Osteoblast (primary cell): ENCODE measurements around the gene USP49. TPM values are rescaled to one million over a fixed set of nuclear protein-coding genes. Genes with fewer than 3 reads are reported as not detected.

Experiments
- DNase-seq: peaks from one replicate; pipeline ENCODE4 v3.0.0; 2011; ENCODE audit warnings: low spot score, mixed read lengths; ENCODE audit not compliant: insufficient read length; ENCODE audit errors: missing footprints
- H2AFZ ChIP-seq: 2 replicates; pipeline ENCODE4 v1.6.0; 2011; ENCODE audit warnings: mild to moderate bottlenecking, low read length
- H3K27ac ChIP-seq: 2 replicates; pipeline ENCODE4 v1.5.1; 2011; ENCODE audit warnings: mild to moderate bottlenecking, low read depth, low read length, moderate library complexity
- H3K27me3 ChIP-seq: 2 replicates; pipeline ENCODE4 v1.6.0; 2012; ENCODE audit warnings: mild to moderate bottlenecking, control low read depth, inconsistent platforms, low read length, moderate library complexity; ENCODE audit not compliant: insufficient read depth
- H3K36me3 ChIP-seq: 2 replicates; pipeline ENCODE4 v1.5.1; 2011; ENCODE audit warnings: mild to moderate bottlenecking, low read length, control low read depth, moderate library complexity; ENCODE audit not compliant: insufficient read depth
- H3K4me1 ChIP-seq: 2 replicates; pipeline ENCODE4 v1.5.1; 2011; ENCODE audit warnings: mild to moderate bottlenecking, low read length, control low read depth, moderate library complexity; ENCODE audit not compliant: insufficient read depth
- H3K4me2 ChIP-seq: 2 replicates; pipeline ENCODE4 v1.6.0; 2011; ENCODE audit warnings: mild to moderate bottlenecking, low read length; ENCODE audit not compliant: insufficient read depth
- H3K4me3 ChIP-seq: fragments of 200-600 bp; sonication (generic); 3 replicates; pipeline ENCODE4 v1.5.1; 2012; ENCODE audit warnings: mild to moderate bottlenecking, low read length, inconsistent platforms; ENCODE audit not compliant: insufficient read depth
- H3K79me2 ChIP-seq: 2 replicates; pipeline ENCODE4 v1.6.0; 2012; ENCODE audit warnings: mild to moderate bottlenecking, low read length, control low read depth, inconsistent platforms; ENCODE audit not compliant: insufficient read depth
- H3K9me3 ChIP-seq: 2 replicates; pipeline ENCODE4 v1.5.1; 2011; ENCODE audit warnings: low read depth, low read length, control low read depth
- H4K20me1 ChIP-seq: 2 replicates; pipeline ENCODE4 v1.6.0; 2012; ENCODE audit warnings: mild to moderate bottlenecking, low read length, control low read depth; ENCODE audit not compliant: insufficient read depth
- total RNA-seq: library from RNA; depleted of rRNA; stranded (reverse); fragments of >200 nt; gene quantifications from 2 replicates; pipeline ENCODE4 v1.2.3, GENCODE V29; 2012
- TF ChIP-seq, protein P1 (sequence below): IDR thresholded peaks from 2 replicates; pipeline ENCODE4 v1.5.1; 2011; ENCODE audit warnings: mild to moderate bottlenecking, low read depth, low read length, moderate library complexity; ENCODE audit errors: extremely low read depth

USP49 gene
- total RNA-seq, 1 donor: 3.6 TPM

GRCh38 chr6:41780551-41781365, 114.4 kb downstream of the USP49 start, which contains the start of gene PRICKLE4:
Gene PRICKLE4, plus strand, starts transcription at chr6:41780782. Its CDS starts 2,692 bp downstream, at chr6:41783474.
- Histone ChIP-seq H3K9me3 (no peaks in the 10 kb centered on the region), H3K4me3 (peak within 1 kb of the TSS; percentile 81), H3K27me3 (no peaks in the 10 kb centered on the region), H4K20me1 (no peaks in the 10 kb centered on the region), H3K27ac (no peak within 1 kb of the TSS), H3K4me1 (peaks cover 17% of the 10 kb centered on the region), H2AFZ (peak within 1 kb of the TSS; percentile 89), H3K79me2 (peaks cover 7% of the 10 kb centered on the region), H3K36me3 (peaks cover 15% of the 10 kb centered on the region), H3K4me2 (peak within 1 kb of the TSS; percentile 89)
- TF ChIP-seq, protein P1, sequence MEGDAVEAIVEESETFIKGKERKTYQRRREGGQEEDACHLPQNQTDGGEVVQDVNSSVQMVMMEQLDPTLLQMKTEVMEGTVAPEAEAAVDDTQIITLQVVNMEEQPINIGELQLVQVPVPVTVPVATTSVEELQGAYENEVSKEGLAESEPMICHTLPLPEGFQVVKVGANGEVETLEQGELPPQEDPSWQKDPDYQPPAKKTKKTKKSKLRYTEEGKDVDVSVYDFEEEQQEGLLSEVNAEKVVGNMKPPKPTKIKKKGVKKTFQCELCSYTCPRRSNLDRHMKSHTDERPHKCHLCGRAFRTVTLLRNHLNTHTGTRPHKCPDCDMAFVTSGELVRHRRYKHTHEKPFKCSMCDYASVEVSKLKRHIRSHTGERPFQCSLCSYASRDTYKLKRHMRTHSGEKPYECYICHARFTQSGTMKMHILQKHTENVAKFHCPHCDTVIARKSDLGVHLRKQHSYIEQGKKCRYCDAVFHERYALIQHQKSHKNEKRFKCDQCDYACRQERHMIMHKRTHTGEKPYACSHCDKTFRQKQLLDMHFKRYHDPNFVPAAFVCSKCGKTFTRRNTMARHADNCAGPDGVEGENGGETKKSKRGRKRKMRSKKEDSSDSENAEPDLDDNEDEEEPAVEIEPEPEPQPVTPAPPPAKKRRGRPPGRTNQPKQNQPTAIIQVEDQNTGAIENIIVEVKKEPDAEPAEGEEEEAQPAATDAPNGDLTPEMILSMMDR: no peak
- DNase-seq: peak; percentile 93

- peak; percentile 100 for DNase-seq
- Histone ChIP-seq H3K27me3 (no peaks in the 10 kb centered on the region), H3K36me3 (peaks cover 23% of the 10 kb centered on the region), H3K79me2 (peaks cover 7% of the 10 kb centered on the region), H4K20me1 (no peaks in the 10 kb centered on the region), H3K27ac (no peak within 1 kb of the TSS), H3K4me3 (peak within 1 kb of the TSS; percentile 81), H3K9me3 (no peaks in the 10 kb centered on the region), H3K4me1 (peaks cover 14% of the 10 kb centered on the region), H2AFZ (peak within 1 kb of the TSS; percentile 89), H3K4me2 (peak within 1 kb of the TSS; percentile 99)
- TF ChIP-seq, protein P1: peak; percentile 70
These were observed 115.2 kb downstream of the USP49 start, which contains the start of gene FRS3 for GRCh38 chr6:41779788-41780550. Gene FRS3, minus strand, starts transcription at chr6:41779900. Its CDS starts 2,913 bp downstream, at chr6:41776987.

DNA sequence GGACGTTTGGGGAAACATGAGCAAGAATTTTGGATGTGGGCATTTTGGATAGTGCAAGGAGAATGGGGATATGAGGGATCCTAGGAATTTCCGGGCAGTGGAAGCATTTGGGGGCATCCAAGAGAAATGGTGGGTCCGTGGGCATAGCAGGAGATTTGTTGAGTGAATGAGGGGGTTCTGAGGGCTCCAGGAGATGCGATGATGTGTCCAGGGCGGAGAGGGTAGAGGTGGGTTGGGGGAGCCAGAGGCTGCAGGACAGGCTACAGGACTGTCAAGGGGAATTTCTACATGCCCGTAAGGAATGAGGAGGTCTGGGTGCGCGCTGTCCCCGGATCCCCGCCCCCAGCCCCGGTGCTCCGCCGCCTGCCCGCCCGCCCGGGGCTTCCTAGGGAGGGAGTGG, 115.8 kb downstream of the USP49 start:
- H2AFZ ChIP-seq: peak overlapping the region; percentile 84

More for the DNA sequence above, 115.8 kb downstream of the USP49 start:
- H3K4me3 ChIP-seq: peak overlapping the region; percentile 81
- no peaks in the 10 kb centered on the region for H3K27me3 ChIP-seq
- H3K36me3 ChIP-seq: peaks cover 29% of the 10 kb centered on the region
- H3K4me1 ChIP-seq: peaks cover 14% of the 10 kb centered on the region
- peak; percentile 90 for DNase-seq
- H3K4me2 ChIP-seq: peak overlapping the region; percentile 99
- peaks cover 7% of the 10 kb centered on the region for H3K79me2 ChIP-seq
- H3K9me3 ChIP-seq: no peaks in the 10 kb centered on the region
- TF ChIP-seq, protein P1: no peak
- no peak overlapping the region for H3K27ac ChIP-seq
- H4K20me1 ChIP-seq: peaks cover 3% of the 10 kb centered on the region
